Measurements from ENCODE around the gene CRYBB3. TPM values are rescaled to one million over a fixed set of nuclear protein-coding genes. Genes with fewer than 3 reads are reported as not detected.
"Not testable (repeated sequence)": the region's sequence is repeated elsewhere in the genome, so short reads cannot be mapped to it uniquely, and the experiment has no call there.

CRYBB3 gene
- total and polyA plus RNA-seq, 9 of the 15 experiments (the other 6 are each of a cell fraction or from before 2014, with no cell fraction given): not detected

- no peak for TF ChIP-seq ZNF740 (CRISPR knock-in tag; IDR thresholded peaks at IDR 0.05)
- no peak for TF ChIP-seq ZNF740 (tag; IDR thresholded peaks at IDR 0.05)
These were observed 22.4 kb upstream of the CRYBB3 start (continued) for GRCh38 chr22:25177226-25177625.

GRCh38 chr22:25177895-25178294, 21.8 kb upstream of the CRYBB3 start:
- Histone ChIP-seq H4K20me1 (replicated peaks; ENCODE audit: control insufficient read depth, insufficient read depth, low read length) (no peaks in the 10 kb centered on the region), H3K27ac (ENCODE audit: extremely low read depth, low read depth, low read length) (no peak overlapping the region), H3K9me1 (ENCODE audit: control insufficient read depth, insufficient read depth, low read length) (no peaks in the 10 kb centered on the region), H2AFZ (ENCODE audit: low read depth, low read length) (no peak overlapping the region), H3K4me3 (no peak overlapping the region), H3K4me1 (replicated peaks in 1 of 2; ENCODE audit: control insufficient read depth in 2 of 2, insufficient read depth in 2 of 2, low read length in 2 of 2) (no peaks in the 10 kb centered on the region), H3K27me3 (ENCODE audit: control insufficient read depth in 2 of 2, insufficient read depth in 2 of 2, low read length in 2 of 2) (peaks cover 0 to 10% of the 10 kb centered on the region in 2 experiments; a peak in 3 of 5 replicates), H3K79me2 (ENCODE audit: control insufficient read depth, insufficient read depth, low read length) (no peaks in the 10 kb centered on the region), H3K4me2 (ENCODE audit: insufficient read depth, low read length) (no peak overlapping the region), H3K36me3 (ENCODE audit: control insufficient read depth, insufficient read depth, low read length) (no peaks in the 10 kb centered on the region), H3K9me3 (replicated peaks; ENCODE audit: control insufficient read depth, insufficient read depth, low read depth, low read length) (no peaks in the 10 kb centered on the region), H3K9ac (ENCODE audit: insufficient read depth in 1 of 2, low read depth in 2 of 2, low read length in 2 of 2) (no peak overlapping the region)
- in situ Hi-C loops (cut with MboI): no loop called here
- no TSS peak for BruUV-seq (replicated peaks)
- ATAC-seq (no peak), FAIRE-seq (no peak), DNase-seq (ENCODE audit: extremely low read depth in 1 of 4, low spot score in 3 of 4) (no peak)
- ChIA-PET POLR2A (no interaction called here), CTCF (ENCODE audit: low intra/inter-chr PET ratio) (no interaction called here)
- 0% methylated on average over 3 of the region's 9 CpGs for WGBS (ENCODE audit: insufficient coverage, low coverage, missing lambda C conversion rate)
- intact Hi-C loops (cut with micrococcal nuclease): no loop called here
- TF ChIP-seq TSC22D4 (tag; IDR thresholded peaks at IDR 0.05) (no peak), SMAD1 (IDR thresholded peaks at IDR 0.05; ENCODE audit: low read depth, low read length, partially characterized antibody) (no peak), NFE2L1 (tag; IDR thresholded peaks at IDR 0.05; ENCODE audit: borderline replicate concordance, low read depth) (no peak), HMGXB4 (CRISPR knock-in tag; IDR thresholded peaks at IDR 0.05) (no peak), MIER1 (IDR thresholded peaks at IDR 0.05; ENCODE audit: low read depth) (no peak), MAFK (IDR thresholded peaks at IDR 0.05; ENCODE audit: low read length) (no peak)
- TF ChIP-seq, protein P1, sequence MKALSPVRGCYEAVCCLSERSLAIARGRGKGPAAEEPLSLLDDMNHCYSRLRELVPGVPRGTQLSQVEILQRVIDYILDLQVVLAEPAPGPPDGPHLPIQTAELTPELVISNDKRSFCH (CRISPR knock-in tag; IDR thresholded peaks at IDR 0.05): no peak
- TF ChIP-seq, protein P1 (tag; IDR thresholded peaks at IDR 0.05): no peak

DNA sequence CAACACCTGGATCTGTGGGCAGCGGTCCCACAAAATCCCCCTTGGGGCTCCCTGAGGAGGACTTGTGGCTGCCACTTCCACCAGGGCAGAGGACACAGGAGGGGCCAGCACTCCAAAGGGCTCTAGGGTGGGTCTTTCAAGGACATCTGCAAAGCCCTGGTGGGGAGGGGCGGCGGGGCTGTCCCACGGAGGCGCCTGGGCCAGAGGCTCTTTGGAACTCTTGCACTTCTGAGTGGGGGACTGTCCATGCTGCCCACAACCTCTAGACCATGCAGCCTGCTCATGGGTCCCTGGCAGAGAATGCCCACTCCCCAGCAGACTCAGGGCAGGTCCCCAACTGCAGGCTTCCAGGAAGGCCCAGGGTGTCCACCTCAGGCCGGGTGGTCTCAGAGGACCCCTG, 21.3 kb upstream of the CRYBB3 start:
- H3K27ac ChIP-seq (ENCODE audit: extremely low read depth, low read depth, low read length); H2AFZ ChIP-seq (ENCODE audit: low read depth, low read length); H3K79me2 ChIP-seq (ENCODE audit: control insufficient read depth, insufficient read depth, low read length); H3K4me2 ChIP-seq (ENCODE audit: insufficient read depth, low read length); POLR2A ChIA-PET; FAIRE-seq; CTCF ChIA-PET (ENCODE audit: low intra/inter-chr PET ratio); H3K36me3 ChIP-seq (ENCODE audit: control insufficient read depth, insufficient read depth, low read length); in situ Hi-C loops (cut with MboI); BruUV-seq (replicated peaks); H3K9me3 ChIP-seq (replicated peaks; ENCODE audit: control insufficient read depth, insufficient read depth, low read depth, low read length); H3K4me1 ChIP-seq (replicated peaks in 1 of 2; ENCODE audit: control insufficient read depth in 2 of 2, insufficient read depth in 2 of 2, low read length in 2 of 2); H3K9ac ChIP-seq (ENCODE audit: insufficient read depth in 1 of 2, low read depth in 2 of 2, low read length in 2 of 2); H3K4me3 ChIP-seq; H4K20me1 ChIP-seq (replicated peaks; ENCODE audit: control insufficient read depth, insufficient read depth, low read length); ATAC-seq; DNase-seq (ENCODE audit: extremely low read depth in 1 of 4, low spot score in 3 of 4); H3K9me1 ChIP-seq (ENCODE audit: control insufficient read depth, insufficient read depth, low read length); intact Hi-C loops (cut with micrococcal nuclease): not testable (repeated sequence)
- peaks cover 0 to 11% of the 10 kb centered on the region in 2 experiments; a peak in 3 of 5 replicates for H3K27me3 ChIP-seq (ENCODE audit: control insufficient read depth in 2 of 2, insufficient read depth in 2 of 2, low read length in 2 of 2)
- WGBS (ENCODE audit: insufficient coverage, low coverage, missing lambda C conversion rate): 34% methylated on average over 5 of the region's 6 CpGs

Data from K562 (cell line).